HepG2 (cell line): Measurements from ENCODE around the gene VAC14. TPM values are rescaled to one million over a fixed set of nuclear protein-coding genes. Genes with fewer than 3 reads are reported as not detected.

Experiments used
- DPF2 ChIP-seq: sonication (generic); formaldehyde crosslinking; IDR thresholded peaks from 2 replicates; pipeline ENCODE4 v1.4.0; 2020; ENCODE audit warnings: mild to moderate bottlenecking, low read depth, missing genetic modification reagents, borderline replicate concordance
- FLYWCH1 ChIP-seq: sonication (generic); formaldehyde crosslinking; IDR thresholded peaks from 2 replicates; pipeline ENCODE4 v1.8.1; 2023; ENCODE audit warnings: mild to moderate bottlenecking, missing genetic modification reagents
- GABPB1 ChIP-seq: IDR thresholded peaks from 2 replicates; pipeline ENCODE4 v1.6.1; 2016; ENCODE audit warnings: mild to moderate bottlenecking, missing genetic modification reagents, moderate library complexity, missing compliant biosample characterization
- GFI1 ChIP-seq: sonication (generic); formaldehyde crosslinking; IDR thresholded peaks from 2 replicates; pipeline ENCODE4 v1.5.0; 2020; ENCODE audit warnings: missing genetic modification reagents, mild to moderate bottlenecking, borderline replicate concordance
- HOXA9 ChIP-seq: sonication (generic); formaldehyde crosslinking; IDR thresholded peaks from 2 replicates; pipeline ENCODE4 v1.8.1; 2022; ENCODE audit warnings: missing genetic modification reagents, mild to moderate bottlenecking, moderate library complexity, borderline replicate concordance
- MXD4 ChIP-seq: IDR thresholded peaks from 2 replicates; pipeline ENCODE4 v1.6.1; 2016; ENCODE audit warnings: mild to moderate bottlenecking, missing biosample characterization, missing genetic modification reagents
- NBN ChIP-seq: fragments of 450-650 bp; conservative IDR thresholded peaks from 2 replicates; pipeline ENCODE4 v1.6.1; 2017
- NFATC3 ChIP-seq: sonication (generic); formaldehyde crosslinking; IDR thresholded peaks from 2 replicates; pipeline ENCODE4 v1.5.1; 2020; ENCODE audit warnings: mild to moderate bottlenecking, missing genetic modification reagents
- NR2C2 ChIP-seq: sonication (generic); formaldehyde crosslinking; IDR thresholded peaks from 2 replicates; pipeline ENCODE4 v1.4.0; 2020; ENCODE audit warnings: missing genetic modification reagents, mild to moderate bottlenecking, moderate library complexity, borderline replicate concordance
- NR3C1 ChIP-seq: sonication (generic); formaldehyde crosslinking; IDR thresholded peaks from 2 replicates; pipeline ENCODE4 v1.4.0; 2020; ENCODE audit warnings: missing genetic modification reagents
- SOX5 ChIP-seq: IDR thresholded peaks from 2 replicates; pipeline ENCODE4 v1.6.1; 2016; ENCODE audit warnings: borderline replicate concordance
- TAF1 ChIP-seq: sonication (generic); formaldehyde crosslinking; IDR thresholded peaks from 2 replicates; pipeline ENCODE4 v1.4.0; 2020; ENCODE audit warnings: missing genetic modification reagents
- ZIK1 ChIP-seq: sonication (generic); formaldehyde crosslinking; IDR thresholded peaks from 2 replicates; pipeline ENCODE4 v1.5.0; 2020; ENCODE audit warnings: mild to moderate bottlenecking, low read depth, missing genetic modification reagents, borderline replicate concordance
- ZNF329 ChIP-seq: sonication (generic); formaldehyde crosslinking; IDR thresholded peaks from 2 replicates; pipeline ENCODE4 v1.9.0; 2021; ENCODE audit warnings: low read depth, mild to moderate bottlenecking, missing genetic modification reagents
- ZNF383 ChIP-seq: sonication (generic); formaldehyde crosslinking; IDR thresholded peaks from 2 replicates; pipeline ENCODE4 v1.4.0; 2020; ENCODE audit warnings: missing genetic modification reagents, mild to moderate bottlenecking, borderline replicate concordance
- polyA plus RNA-seq, 8 experiments: library from polyadenylated mRNA; depleted of rRNA in 3 of 8; stranded (reverse) in 7 of 8; unstranded in 1 of 8; fragments of >200 nt; fragmentation: Illumina TruSeq in 4 of 8; extraction: Trizol in 4 of 8; gene quantifications; 2 replicates each; pipeline versions ENCODE4 v1.2.1 to v1.2.3, GENCODE V29; 2011 to 2016; ENCODE audit warnings: low read depth in 4 of 8, missing spikeins in 1 of 8, mixed read lengths in 1 of 8; ENCODE audit not compliant: insufficient read depth in 1 of 8
- total RNA-seq, 5 experiments: library from RNA; depleted of rRNA; stranded (reverse); fragments of >200 nt; fragmentation: Illumina TruSeq; extraction: Trizol; gene quantifications; 2 replicates each; pipeline ENCODE4 v1.2.3, GENCODE V29; 2016; ENCODE audit warnings: low read depth in 1 of 5
- TF ChIP-seq, protein P1 (sequence below): IDR thresholded peaks from 2 replicates; pipeline ENCODE4 v1.6.1; 2016; ENCODE audit warnings: missing genetic modification reagents, missing compliant biosample characterization
- TF ChIP-seq, protein P2 (sequence below): sonication (generic); formaldehyde crosslinking; IDR thresholded peaks from 2 replicates; pipeline ENCODE4 v1.9.0; 2021; ENCODE audit warnings: missing genetic modification reagents, mild to moderate bottlenecking, borderline replicate concordance
- TF ChIP-seq, protein P3 (sequence below): sonication (generic); formaldehyde crosslinking; IDR thresholded peaks from 2 replicates; pipeline ENCODE4 v1.8.0; 2022; ENCODE audit warnings: missing genetic modification reagents, mild to moderate bottlenecking, moderate library complexity, borderline replicate concordance
- TF ChIP-seq, protein P4 (sequence below): sonication (generic); formaldehyde crosslinking; IDR thresholded peaks from 2 replicates; pipeline ENCODE4 v1.9.0; 2021; ENCODE audit warnings: missing genetic modification reagents, mild to moderate bottlenecking, borderline replicate concordance
- TF ChIP-seq, protein P5 (sequence below): sonication (generic); formaldehyde crosslinking; IDR thresholded peaks from 2 replicates; pipeline ENCODE4 v1.4.0; 2020; ENCODE audit warnings: missing genetic modification reagents

The VAC14 gene
- total and polyA plus RNA-seq, 2 of the 13 experiments (the other 11 are each of a cell fraction or from before 2014, with no cell fraction given), result 23.5 to 24.6 TPM

DNA sequence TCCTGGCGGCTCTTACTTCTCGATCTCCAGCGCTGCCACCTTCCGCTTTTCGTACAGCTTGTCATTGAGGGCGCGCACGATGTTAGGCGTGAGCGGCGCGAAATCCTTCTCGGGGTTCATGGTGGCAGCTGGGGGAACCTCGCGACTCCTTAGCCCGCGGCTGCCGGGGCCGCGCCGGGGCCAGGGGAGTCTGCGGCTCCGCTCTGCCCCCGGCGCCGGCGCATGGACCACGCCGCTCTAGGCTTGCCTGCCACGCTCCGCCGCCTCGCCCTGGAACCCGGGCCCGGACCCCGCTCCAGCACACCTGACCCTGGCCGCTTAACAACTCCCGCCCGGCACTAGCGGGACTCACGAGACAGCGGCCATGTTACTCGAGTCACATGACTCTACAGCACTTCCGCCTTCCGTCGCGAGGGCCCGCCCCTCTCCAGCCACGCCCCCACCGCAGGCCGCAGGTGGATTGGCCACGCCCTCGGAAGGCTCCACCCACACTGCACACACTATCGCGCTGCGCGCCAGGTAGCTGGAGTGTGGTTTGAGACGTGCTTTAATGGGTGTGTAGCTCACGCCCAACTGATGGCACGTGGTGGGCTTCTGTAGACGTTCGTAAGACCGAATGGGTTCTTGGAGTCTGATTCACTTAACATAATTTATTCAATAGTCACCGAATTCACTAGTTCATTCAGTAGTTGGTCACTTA is at the start of gene VAC14 (continued):
- TF ChIP-seq GFI1 (no peak), ZNF329 (CRISPR knock-in tag) (no peak), NFATC3 (CRISPR knock-in tag) (no peak), MXD4 (CRISPR knock-in tag) (peak; percentile 98), FLYWCH1 (CRISPR knock-in tag) (no peak), HOXA9 (CRISPR knock-in tag) (peak; percentile 43; the same call in 1 of the 2 replicates), ZNF383 (CRISPR knock-in tag) (no peak), TAF1 (peak; percentile 93; the same call in 1 of the 2 replicates), GABPB1 (CRISPR knock-in tag) (peak; percentile 97), ZIK1 (CRISPR knock-in tag) (peak; percentile 58; the same call in 1 of the 2 replicates), DPF2 (CRISPR knock-in tag) (no peak), NR3C1 (CRISPR knock-in tag) (no peak), SOX5 (no peak; the same call in none of the 2 replicates), NBN (no peak), NR2C2 (peak; percentile 48; the same call in 1 of the 2 replicates)
- TF ChIP-seq, protein P1, sequence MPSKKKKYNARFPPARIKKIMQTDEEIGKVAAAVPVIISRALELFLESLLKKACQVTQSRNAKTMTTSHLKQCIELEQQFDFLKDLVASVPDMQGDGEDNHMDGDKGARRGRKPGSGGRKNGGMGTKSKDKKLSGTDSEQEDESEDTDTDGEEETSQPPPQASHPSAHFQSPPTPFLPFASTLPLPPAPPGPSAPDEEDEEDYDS (CRISPR knock-in tag), result peak; percentile 92
- TF ChIP-seq, protein P2, sequence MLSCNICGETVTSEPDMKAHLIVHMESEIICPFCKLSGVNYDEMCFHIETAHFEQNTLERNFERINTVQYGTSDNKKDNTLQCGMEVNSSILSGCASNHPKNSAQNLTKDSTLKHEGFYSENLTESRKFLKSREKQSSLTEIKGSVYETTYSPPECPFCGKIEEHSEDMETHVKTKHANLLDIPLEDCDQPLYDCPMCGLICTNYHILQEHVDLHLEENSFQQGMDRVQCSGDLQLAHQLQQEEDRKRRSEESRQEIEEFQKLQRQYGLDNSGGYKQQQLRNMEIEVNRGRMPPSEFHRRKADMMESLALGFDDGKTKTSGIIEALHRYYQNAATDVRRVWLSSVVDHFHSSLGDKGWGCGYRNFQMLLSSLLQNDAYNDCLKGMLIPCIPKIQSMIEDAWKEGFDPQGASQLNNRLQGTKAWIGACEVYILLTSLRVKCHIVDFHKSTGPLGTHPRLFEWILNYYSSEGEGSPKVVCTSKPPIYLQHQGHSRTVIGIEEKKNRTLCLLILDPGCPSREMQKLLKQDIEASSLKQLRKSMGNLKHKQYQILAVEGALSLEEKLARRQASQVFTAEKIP (CRISPR knock-in tag), result no peak
- TF ChIP-seq, protein P3, sequence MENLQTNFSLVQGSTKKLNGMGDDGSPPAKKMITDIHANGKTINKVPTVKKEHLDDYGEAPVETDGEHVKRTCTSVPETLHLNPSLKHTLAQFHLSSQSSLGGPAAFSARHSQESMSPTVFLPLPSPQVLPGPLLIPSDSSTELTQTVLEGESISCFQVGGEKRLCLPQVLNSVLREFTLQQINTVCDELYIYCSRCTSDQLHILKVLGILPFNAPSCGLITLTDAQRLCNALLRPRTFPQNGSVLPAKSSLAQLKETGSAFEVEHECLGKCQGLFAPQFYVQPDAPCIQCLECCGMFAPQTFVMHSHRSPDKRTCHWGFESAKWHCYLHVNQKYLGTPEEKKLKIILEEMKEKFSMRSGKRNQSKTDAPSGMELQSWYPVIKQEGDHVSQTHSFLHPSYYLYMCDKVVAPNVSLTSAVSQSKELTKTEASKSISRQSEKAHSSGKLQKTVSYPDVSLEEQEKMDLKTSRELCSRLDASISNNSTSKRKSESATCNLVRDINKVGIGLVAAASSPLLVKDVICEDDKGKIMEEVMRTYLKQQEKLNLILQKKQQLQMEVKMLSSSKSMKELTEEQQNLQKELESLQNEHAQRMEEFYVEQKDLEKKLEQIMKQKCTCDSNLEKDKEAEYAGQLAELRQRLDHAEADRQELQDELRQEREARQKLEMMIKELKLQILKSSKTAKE (CRISPR knock-in tag), result no peak; the same call in none of the 2 replicates
- TF ChIP-seq, protein P4, sequence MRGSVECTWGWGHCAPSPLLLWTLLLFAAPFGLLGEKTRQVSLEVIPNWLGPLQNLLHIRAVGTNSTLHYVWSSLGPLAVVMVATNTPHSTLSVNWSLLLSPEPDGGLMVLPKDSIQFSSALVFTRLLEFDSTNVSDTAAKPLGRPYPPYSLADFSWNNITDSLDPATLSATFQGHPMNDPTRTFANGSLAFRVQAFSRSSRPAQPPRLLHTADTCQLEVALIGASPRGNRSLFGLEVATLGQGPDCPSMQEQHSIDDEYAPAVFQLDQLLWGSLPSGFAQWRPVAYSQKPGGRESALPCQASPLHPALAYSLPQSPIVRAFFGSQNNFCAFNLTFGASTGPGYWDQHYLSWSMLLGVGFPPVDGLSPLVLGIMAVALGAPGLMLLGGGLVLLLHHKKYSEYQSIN (CRISPR knock-in tag), result no peak
- TF ChIP-seq, protein P5, sequence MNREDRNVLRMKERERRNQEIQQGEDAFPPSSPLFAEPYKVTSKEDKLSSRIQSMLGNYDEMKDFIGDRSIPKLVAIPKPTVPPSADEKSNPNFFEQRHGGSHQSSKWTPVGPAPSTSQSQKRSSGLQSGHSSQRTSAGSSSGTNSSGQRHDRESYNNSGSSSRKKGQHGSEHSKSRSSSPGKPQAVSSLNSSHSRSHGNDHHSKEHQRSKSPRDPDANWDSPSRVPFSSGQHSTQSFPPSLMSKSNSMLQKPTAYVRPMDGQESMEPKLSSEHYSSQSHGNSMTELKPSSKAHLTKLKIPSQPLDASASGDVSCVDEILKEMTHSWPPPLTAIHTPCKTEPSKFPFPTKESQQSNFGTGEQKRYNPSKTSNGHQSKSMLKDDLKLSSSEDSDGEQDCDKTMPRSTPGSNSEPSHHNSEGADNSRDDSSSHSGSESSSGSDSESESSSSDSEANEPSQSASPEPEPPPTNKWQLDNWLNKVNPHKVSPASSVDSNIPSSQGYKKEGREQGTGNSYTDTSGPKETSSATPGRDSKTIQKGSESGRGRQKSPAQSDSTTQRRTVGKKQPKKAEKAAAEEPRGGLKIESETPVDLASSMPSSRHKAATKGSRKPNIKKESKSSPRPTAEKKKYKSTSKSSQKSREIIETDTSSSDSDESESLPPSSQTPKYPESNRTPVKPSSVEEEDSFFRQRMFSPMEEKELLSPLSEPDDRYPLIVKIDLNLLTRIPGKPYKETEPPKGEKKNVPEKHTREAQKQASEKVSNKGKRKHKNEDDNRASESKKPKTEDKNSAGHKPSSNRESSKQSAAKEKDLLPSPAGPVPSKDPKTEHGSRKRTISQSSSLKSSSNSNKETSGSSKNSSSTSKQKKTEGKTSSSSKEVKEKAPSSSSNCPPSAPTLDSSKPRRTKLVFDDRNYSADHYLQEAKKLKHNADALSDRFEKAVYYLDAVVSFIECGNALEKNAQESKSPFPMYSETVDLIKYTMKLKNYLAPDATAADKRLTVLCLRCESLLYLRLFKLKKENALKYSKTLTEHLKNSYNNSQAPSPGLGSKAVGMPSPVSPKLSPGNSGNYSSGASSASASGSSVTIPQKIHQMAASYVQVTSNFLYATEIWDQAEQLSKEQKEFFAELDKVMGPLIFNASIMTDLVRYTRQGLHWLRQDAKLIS (CRISPR knock-in tag), result no peak; the same call in 1 of the 2 replicates
